ENCODE data around the gene CYB561D2. TPM values are rescaled to one million over a fixed set of nuclear protein-coding genes. Genes with fewer than 3 reads are reported as not detected.

Gene CYB561D2
- total and polyA plus RNA-seq, 2 donors (not counting 1 experiment from before 2014, with no cell fraction given) = 39.5 to 78.9 TPM

GRCh38 chr3:50314342-50314741 lies 36.3 kb upstream of the CYB561D2 start:
- CTCF ChIA-PET = interaction anchor here (1.3 to 2.5 kb wide), 3 partner anchors 10 to 775 kb away, joined by 4 to 11 read pairs (median 5); no protein-coding TSS in a partner anchor
- no peak for TF ChIP-seq EZH2 (IDR thresholded peaks at IDR 0.05; ENCODE audit: borderline replicate concordance, insufficient read depth, low read depth, low read length, poor library complexity, severe bottlenecking)
- TF ChIP-seq, protein P1, sequence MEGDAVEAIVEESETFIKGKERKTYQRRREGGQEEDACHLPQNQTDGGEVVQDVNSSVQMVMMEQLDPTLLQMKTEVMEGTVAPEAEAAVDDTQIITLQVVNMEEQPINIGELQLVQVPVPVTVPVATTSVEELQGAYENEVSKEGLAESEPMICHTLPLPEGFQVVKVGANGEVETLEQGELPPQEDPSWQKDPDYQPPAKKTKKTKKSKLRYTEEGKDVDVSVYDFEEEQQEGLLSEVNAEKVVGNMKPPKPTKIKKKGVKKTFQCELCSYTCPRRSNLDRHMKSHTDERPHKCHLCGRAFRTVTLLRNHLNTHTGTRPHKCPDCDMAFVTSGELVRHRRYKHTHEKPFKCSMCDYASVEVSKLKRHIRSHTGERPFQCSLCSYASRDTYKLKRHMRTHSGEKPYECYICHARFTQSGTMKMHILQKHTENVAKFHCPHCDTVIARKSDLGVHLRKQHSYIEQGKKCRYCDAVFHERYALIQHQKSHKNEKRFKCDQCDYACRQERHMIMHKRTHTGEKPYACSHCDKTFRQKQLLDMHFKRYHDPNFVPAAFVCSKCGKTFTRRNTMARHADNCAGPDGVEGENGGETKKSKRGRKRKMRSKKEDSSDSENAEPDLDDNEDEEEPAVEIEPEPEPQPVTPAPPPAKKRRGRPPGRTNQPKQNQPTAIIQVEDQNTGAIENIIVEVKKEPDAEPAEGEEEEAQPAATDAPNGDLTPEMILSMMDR (IDR thresholded peaks at IDR 0.05) = no peak
- intact Hi-C loops (cut with micrococcal nuclease) = no loop called here
- no peaks in the 10 kb centered on the region for H4K20me1 ChIP-seq (ENCODE audit: control insufficient read depth, insufficient read depth, low read length, poor library complexity, severe bottlenecking)
- 90% methylated on average over 2 of the region's 3 CpGs for WGBS (ENCODE audit: insufficient coverage)
- H3K9ac ChIP-seq (ENCODE audit: low read length) = no peak overlapping the region
- H3K27ac ChIP-seq (ENCODE audit: low read length in 2 of 2) = no peak overlapping the region
- H3K27me3 ChIP-seq (replicated peaks in 1 of 4; ENCODE audit: control extremely low read depth in 1 of 4, control insufficient read depth in 3 of 4, insufficient read depth in 4 of 4, low read length in 3 of 4) = no peaks in the 10 kb centered on the region
- POLR2A ChIA-PET = interaction anchor here (0.6 kb wide), 1 partner anchor 16 kb away, joined by 3 read pairs; no protein-coding TSS in a partner anchor
- no peak overlapping the region for H3K4me2 ChIP-seq (replicated peaks; ENCODE audit: low read depth, low read length, poor library complexity, severe bottlenecking)
- Mint-ChIP-seq H3K27me3 (no peaks in the 10 kb centered on the region), H3K27ac (no peak overlapping the region), H3K4me1 (peaks cover 23% of the 10 kb centered on the region), H3K4me3 (no peak overlapping the region), H3K9me3 (ENCODE audit: insufficient read depth) (no peaks in the 10 kb centered on the region)
- peaks cover 0 to 3% (median 0%) of the 10 kb centered on the region in 3 donors for H3K9me3 ChIP-seq (ENCODE audit: control extremely low read depth in 1 of 3, control insufficient read depth in 2 of 3, insufficient read depth in 1 of 3, low read length in 2 of 3)
- peaks cover 12 to 32% of the 10 kb centered on the region in 2 donors for H3K4me1 ChIP-seq (ENCODE audit: control insufficient read depth in 2 of 2, insufficient read depth in 2 of 2, low read length in 2 of 2)
- no peak for DNase-seq
- no peak for ATAC-seq (ENCODE audit: low read depth)
- no peak overlapping the region for H3K4me3 ChIP-seq (ENCODE audit: control extremely low read depth in 1 of 5, extremely low read depth in 1 of 5, insufficient read depth in 1 of 5, low read depth in 2 of 5, low read length in 4 of 5)
- H3K79me2 ChIP-seq (ENCODE audit: control insufficient read depth, insufficient read depth, low read length) = no peaks in the 10 kb centered on the region
- H3K36me3 ChIP-seq (replicated peaks in 1 of 2; ENCODE audit: control extremely low read depth in 1 of 2, control insufficient read depth in 1 of 2, extremely low read depth in 1 of 2, insufficient read depth in 2 of 2, low read length in 1 of 2) = peaks cover 0 to 3% of the 10 kb centered on the region in 2 experiments
- no peak overlapping the region for H2AFZ ChIP-seq (ENCODE audit: insufficient read depth, low read depth, low read length, poor library complexity, severe bottlenecking)

DNA sequence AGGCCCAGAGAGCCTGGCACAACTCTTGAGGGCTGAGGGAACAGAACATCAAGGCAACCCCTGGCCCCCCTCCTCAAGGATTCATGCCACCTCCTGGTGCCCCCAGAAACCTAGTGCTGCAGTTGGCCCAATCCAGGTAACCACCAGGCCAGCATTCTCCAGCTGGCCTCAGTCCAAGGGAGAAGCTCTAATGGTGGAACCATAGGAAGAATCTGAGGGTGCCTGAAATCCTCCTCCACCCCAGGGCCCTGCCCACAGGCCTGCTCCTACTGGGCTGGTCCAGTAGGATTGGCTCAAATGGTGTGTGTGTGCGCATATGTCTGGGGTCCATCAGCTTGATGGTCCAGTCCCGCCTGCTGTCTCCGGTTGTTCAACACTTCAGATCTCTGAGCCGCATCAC lies 35.8 kb upstream of the CYB561D2 start:
- H3K27ac ChIP-seq (ENCODE audit: low read length in 2 of 2) = no peak overlapping the region
- H3K9me3 ChIP-seq (ENCODE audit: control extremely low read depth in 1 of 3, control insufficient read depth in 2 of 3, insufficient read depth in 1 of 3, low read length in 2 of 3) = no peaks in the 10 kb centered on the region
- ChIA-PET POLR2A (no interaction called here), CTCF (interaction anchor here (1.1 to 2.5 kb wide), 4 partner anchors 10 to 775 kb away, joined by 4 to 11 read pairs (median 4); no protein-coding TSS in a partner anchor)
- peaks cover 0 to 3% of the 10 kb centered on the region in 2 experiments for H3K36me3 ChIP-seq (replicated peaks in 1 of 2; ENCODE audit: control extremely low read depth in 1 of 2, control insufficient read depth in 1 of 2, extremely low read depth in 1 of 2, insufficient read depth in 2 of 2, low read length in 1 of 2)
- DNase-seq (no peak), ATAC-seq (ENCODE audit: low read depth) (no peak)
- no peak overlapping the region for H3K4me3 ChIP-seq (ENCODE audit: control extremely low read depth in 1 of 5, extremely low read depth in 1 of 5, insufficient read depth in 1 of 5, low read depth in 2 of 5, low read length in 4 of 5)
- no peak for TF ChIP-seq EZH2 (IDR thresholded peaks at IDR 0.05; ENCODE audit: borderline replicate concordance, insufficient read depth, low read depth, low read length, poor library complexity, severe bottlenecking)
- TF ChIP-seq, protein P1 (IDR thresholded peaks at IDR 0.05) = no peak
- Mint-ChIP-seq H3K27ac (no peak overlapping the region), H3K27me3 (no peaks in the 10 kb centered on the region), H3K4me3 (no peak overlapping the region), H3K9me3 (ENCODE audit: insufficient read depth) (no peaks in the 10 kb centered on the region), H3K4me1 (peaks cover 27% of the 10 kb centered on the region)
- H3K27me3 ChIP-seq (replicated peaks in 1 of 4; ENCODE audit: control extremely low read depth in 1 of 4, control insufficient read depth in 3 of 4, insufficient read depth in 4 of 4, low read length in 3 of 4) = no peaks in the 10 kb centered on the region
- no peaks in the 10 kb centered on the region for H3K79me2 ChIP-seq (ENCODE audit: control insufficient read depth, insufficient read depth, low read length)
- H3K4me2 ChIP-seq (replicated peaks; ENCODE audit: low read depth, low read length, poor library complexity, severe bottlenecking) = no peak overlapping the region
- H2AFZ ChIP-seq (ENCODE audit: insufficient read depth, low read depth, low read length, poor library complexity, severe bottlenecking) = no peak overlapping the region
- WGBS (ENCODE audit: insufficient coverage) = 100% methylated on average over 3 of the region's 4 CpGs
- H3K4me1 ChIP-seq (ENCODE audit: control insufficient read depth in 2 of 2, insufficient read depth in 2 of 2, low read length in 2 of 2) = peaks cover 12 to 36% of the 10 kb centered on the region in 2 donors
- H3K9ac ChIP-seq (ENCODE audit: low read length) = no peak overlapping the region
- no peaks in the 10 kb centered on the region for H4K20me1 ChIP-seq (ENCODE audit: control insufficient read depth, insufficient read depth, low read length, poor library complexity, severe bottlenecking)
- intact Hi-C loops (cut with micrococcal nuclease) = no loop called here

Measured in B cell (primary cell).